Right atrium auricular region (tissue), 2 donors: Measurements from ENCODE around the gene GAB2. TPM values are rescaled to one million over a fixed set of nuclear protein-coding genes. Genes with fewer than 3 reads are reported as not detected.
A peak's percentile ranks its signal among the peaks of the same experiment; 100 is the strongest.

ENCODE experiments used
- DNase-seq: peaks from one replicate; pipeline ENCODE4 v3.0.0-alpha.2; 2019; ENCODE audit warnings: low spot score
- H3K27ac ChIP-seq, 2 donors: fragments of 200-600 bp; sonication (generic); 1 replicate in 1 of 2; 2 replicates in 1 of 2; pipeline ENCODE4 v1.5.1; 2016 to 2019
- H3K27me3 ChIP-seq, 2 donors: fragments of 200-600 bp; sonication (generic); one replicate each; pipeline versions ENCODE4 v1.5.1 to v1.6.0; 2017 to 2019
- H3K36me3 ChIP-seq: fragments of 200-600 bp; sonication (generic); one replicate; pipeline ENCODE4 v1.5.1; 2016
- H3K4me1 ChIP-seq, 2 donors: fragments of 200-600 bp; sonication (generic); one replicate each; pipeline versions ENCODE4 v1.5.1 to v1.6.0; 2017 to 2019
- H3K4me3 ChIP-seq, 2 donors: fragments of 200-600 bp; sonication (generic); 1 replicate in 1 of 2; 2 replicates in 1 of 2; pipeline ENCODE4 v1.5.1; 2017 to 2019; ENCODE audit warnings: mild to moderate bottlenecking in 1 of 2, moderate library complexity in 1 of 2
- H3K9me3 ChIP-seq, 2 donors: fragments of 200-600 bp; sonication (generic); one replicate each; pipeline ENCODE4 v1.5.1; 2019
- total RNA-seq, 2 donors: library from RNA; depleted of rRNA; stranded (reverse); fragments of >200 nt; gene quantifications; one replicate each; pipeline ENCODE4 v1.1.0, GENCODE V29; 2016
- TF ChIP-seq, protein P1 (sequence below), 2 donors: fragments of 200-600 bp; sonication (generic); IDR thresholded peaks; one replicate each; pipeline ENCODE4 v1.5.1; 2019; ENCODE audit warnings: antibody characterized with exemption in 2 of 2

The GAB2 gene
- total RNA-seq, 2 donors from 2014 or later, result 22.0 to 33.7 TPM

DNA sequence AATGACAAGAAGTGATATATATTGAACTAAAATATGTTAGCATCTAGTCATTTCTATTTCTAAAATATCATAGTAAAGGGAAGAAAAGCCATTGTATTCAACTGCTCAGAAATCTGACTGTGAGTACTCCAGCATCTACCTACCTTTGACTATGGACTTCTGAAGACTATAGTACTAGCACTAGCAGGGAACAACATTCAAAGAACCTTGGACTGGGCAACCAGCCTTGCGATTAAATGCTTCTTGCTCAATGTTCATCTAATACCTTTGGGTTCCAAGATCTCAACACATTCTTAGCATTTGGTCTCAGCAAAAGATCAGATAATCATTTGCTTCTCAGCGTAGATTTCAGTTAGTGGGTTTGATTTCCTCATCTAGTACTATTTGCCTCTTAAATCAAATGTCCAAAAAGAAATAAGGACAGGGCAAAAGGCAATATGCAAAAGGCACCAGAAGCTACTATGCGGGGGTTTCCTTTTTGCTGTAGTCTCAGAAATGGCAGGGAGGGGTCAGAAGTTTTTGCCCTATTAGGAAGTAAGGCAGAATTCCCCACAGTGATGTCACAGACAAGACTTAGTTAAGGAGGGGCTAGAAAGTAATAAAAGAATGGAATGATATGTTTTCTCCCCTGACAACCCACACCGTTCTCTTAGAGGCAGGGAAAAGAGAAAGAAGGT is 80.6 kb downstream of the GAB2 start:
- H3K9me3 ChIP-seq, result no peaks in the 10 kb centered on the region
- no peak overlapping the region for H3K4me3 ChIP-seq
- no peaks in the 10 kb centered on the region for H3K36me3 ChIP-seq
- H3K27ac ChIP-seq, result peak overlapping the region in 1 of 2 donors; percentile 29
- H3K27me3 ChIP-seq, result no peaks in the 10 kb centered on the region
- TF ChIP-seq, protein P1, sequence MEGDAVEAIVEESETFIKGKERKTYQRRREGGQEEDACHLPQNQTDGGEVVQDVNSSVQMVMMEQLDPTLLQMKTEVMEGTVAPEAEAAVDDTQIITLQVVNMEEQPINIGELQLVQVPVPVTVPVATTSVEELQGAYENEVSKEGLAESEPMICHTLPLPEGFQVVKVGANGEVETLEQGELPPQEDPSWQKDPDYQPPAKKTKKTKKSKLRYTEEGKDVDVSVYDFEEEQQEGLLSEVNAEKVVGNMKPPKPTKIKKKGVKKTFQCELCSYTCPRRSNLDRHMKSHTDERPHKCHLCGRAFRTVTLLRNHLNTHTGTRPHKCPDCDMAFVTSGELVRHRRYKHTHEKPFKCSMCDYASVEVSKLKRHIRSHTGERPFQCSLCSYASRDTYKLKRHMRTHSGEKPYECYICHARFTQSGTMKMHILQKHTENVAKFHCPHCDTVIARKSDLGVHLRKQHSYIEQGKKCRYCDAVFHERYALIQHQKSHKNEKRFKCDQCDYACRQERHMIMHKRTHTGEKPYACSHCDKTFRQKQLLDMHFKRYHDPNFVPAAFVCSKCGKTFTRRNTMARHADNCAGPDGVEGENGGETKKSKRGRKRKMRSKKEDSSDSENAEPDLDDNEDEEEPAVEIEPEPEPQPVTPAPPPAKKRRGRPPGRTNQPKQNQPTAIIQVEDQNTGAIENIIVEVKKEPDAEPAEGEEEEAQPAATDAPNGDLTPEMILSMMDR (IDR thresholded peaks at IDR 0.05), result no peak
- DNase-seq, result no peak
- peaks cover 0 to 17% of the 10 kb centered on the region in 2 donors for H3K4me1 ChIP-seq

DNA sequence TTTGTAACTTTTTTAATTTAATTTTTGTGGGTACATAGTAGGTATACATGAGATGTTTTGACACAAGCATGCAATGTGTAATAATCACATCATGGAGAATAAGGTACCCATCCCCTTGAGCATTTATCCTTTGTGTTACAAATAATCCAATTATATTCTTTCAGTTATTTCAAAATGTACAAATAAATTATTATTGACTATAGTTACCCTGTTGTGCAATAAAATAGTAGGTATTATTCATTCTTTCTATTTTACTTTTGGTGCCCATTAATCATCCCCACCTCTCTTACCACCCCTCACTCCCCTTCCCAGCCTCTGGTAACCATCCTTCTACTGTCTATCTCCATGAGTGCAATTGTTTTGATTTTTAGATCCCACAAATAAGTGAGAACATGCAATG is 83.5 kb downstream of the GAB2 start:
- H3K27me3 ChIP-seq, result no peaks in the 10 kb centered on the region
- TF ChIP-seq, protein P1 (IDR thresholded peaks at IDR 0.05), result no peak
- H3K27ac ChIP-seq, result no peak overlapping the region
- no peaks in the 10 kb centered on the region for H3K36me3 ChIP-seq
- no peaks in the 10 kb centered on the region for H3K9me3 ChIP-seq
- H3K4me3 ChIP-seq, result no peak overlapping the region
- DNase-seq, result no peak
- peaks cover 0 to 21% of the 10 kb centered on the region in 2 donors for H3K4me1 ChIP-seq

DNA sequence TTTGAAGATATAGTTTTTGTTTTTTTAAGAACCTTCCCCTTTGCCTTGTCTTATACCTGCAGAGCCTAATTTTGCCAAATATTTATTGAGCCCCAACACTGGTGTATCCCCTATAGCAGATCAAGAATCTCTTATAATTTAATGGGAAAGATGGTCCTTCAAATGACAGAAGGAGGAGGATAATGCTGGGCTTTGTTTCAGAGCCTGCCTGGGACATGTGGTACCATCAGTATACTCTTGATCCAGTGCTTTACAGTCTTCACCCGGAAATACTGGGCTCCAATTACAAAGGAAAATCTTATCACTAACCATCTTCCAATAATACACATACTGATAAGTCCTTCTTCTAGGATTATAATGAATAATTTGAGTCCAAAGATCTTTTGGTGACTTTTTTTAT is 84.7 kb downstream of the GAB2 start:
- Histone ChIP-seq H3K9me3 (no peaks in the 10 kb centered on the region), H3K27ac (no peak overlapping the region), H3K4me1 (peaks cover 0 to 21% of the 10 kb centered on the region in 2 donors), H3K27me3 (no peaks in the 10 kb centered on the region), H3K36me3 (no peaks in the 10 kb centered on the region), H3K4me3 (no peak overlapping the region)
- TF ChIP-seq, protein P1 (IDR thresholded peaks at IDR 0.05), result no peak
- no peak for DNase-seq

DNA sequence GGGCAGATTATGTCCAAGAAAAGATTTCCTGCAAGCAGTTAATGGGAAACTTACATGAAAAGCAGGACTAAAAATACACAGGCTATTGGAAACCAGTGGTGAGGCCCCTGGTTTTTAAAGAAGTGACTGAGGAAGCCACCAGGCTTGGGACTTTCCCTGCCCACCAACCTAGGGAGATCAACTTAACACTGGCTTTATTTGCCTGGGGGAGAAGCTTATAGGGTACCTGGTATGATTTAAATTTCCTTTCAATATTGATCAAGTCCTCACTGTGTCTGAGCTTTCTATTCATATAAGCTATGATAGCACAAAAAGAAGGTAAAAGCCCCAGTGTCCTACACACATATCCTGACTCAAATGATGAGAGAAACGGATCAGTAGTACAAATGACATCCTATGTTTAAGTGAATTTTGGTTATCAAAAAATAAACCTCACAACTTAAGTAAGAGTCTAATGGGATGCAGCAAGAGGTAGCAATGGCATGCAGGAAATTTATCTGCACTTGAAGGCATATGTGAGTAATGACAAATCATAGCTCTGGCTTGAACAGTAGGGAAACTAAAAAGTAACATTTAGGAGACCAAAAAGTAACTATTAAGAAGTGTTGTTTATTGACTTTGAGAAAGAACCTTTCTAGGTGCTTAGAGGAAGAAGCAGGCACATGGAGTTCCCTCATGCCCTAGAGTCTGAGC is 85.3 kb downstream of the GAB2 start:
- H3K9me3 ChIP-seq, result no peaks in the 10 kb centered on the region
- no peaks in the 10 kb centered on the region for H3K27me3 ChIP-seq
- no peak for DNase-seq
- no peak overlapping the region for H3K4me3 ChIP-seq
- H3K27ac ChIP-seq, result no peak overlapping the region
- H3K36me3 ChIP-seq, result no peaks in the 10 kb centered on the region
- TF ChIP-seq, protein P1 (IDR thresholded peaks at IDR 0.05), result no peak
- peaks cover 0 to 20% of the 10 kb centered on the region in 2 donors for H3K4me1 ChIP-seq

DNA sequence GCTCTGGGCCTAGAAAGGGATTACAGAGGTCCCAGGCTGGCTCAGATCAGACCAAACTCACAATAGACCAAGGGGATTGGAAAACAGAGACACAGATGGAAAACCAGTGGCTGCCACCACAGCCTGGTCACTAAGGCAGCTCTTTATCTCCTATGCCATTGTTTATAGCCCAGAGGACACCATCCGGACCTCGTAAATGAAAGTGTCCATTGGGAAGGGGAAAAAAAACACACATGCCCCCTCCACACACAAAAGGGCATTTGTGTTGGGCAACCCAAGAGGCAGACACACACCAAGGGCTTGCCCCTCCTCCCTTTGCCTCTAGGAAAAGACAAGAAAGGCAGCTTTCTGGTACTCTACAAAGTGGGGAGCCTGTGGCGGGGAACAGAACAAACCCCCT is 85.9 kb downstream of the GAB2 start:
- Histone ChIP-seq H3K9me3 (no peaks in the 10 kb centered on the region), H3K4me1 (peaks cover 0 to 14% of the 10 kb centered on the region in 2 donors), H3K27ac (no peak overlapping the region), H3K36me3 (no peaks in the 10 kb centered on the region), H3K27me3 (no peaks in the 10 kb centered on the region), H3K4me3 (no peak overlapping the region)
- TF ChIP-seq, protein P1 (IDR thresholded peaks at IDR 0.05), result no peak
- no peak for DNase-seq
